HG03432 (cell line): Measurements from ENCODE around the gene CAST.

Experiments used
- ATAC-seq: cut with Tn5 transposase; IDR thresholded peaks from one replicate; pipeline ENCODE4 v1.9.1; 2021; ENCODE audit warnings: mild to moderate bottlenecking, moderate library complexity; ENCODE audit not compliant: unreplicated experiment

Gene CAST

GRCh38 chr5:96642281-96642640 lies 19.9 kb upstream of the CAST start:
- ATAC-seq, result no peak

- no peak for ATAC-seq
These were observed 17.1 kb upstream of the CAST start for GRCh38 chr5:96645091-96645490.

GRCh38 chr5:96648023-96648422 lies 14.2 kb upstream of the CAST start:
- peak; percentile 83 for ATAC-seq

- ATAC-seq, result no peak
These were observed 13.6 kb upstream of the CAST start for GRCh38 chr5:96648593-96648992.

- no peak for ATAC-seq
These were observed 12.9 kb upstream of the CAST start for GRCh38 chr5:96649251-96649662.

- ATAC-seq, result no peak
These were observed 12.3 kb upstream of the CAST start for GRCh38 chr5:96649681-96650540.

GRCh38 chr5:96651047-96651446 lies 11.1 kb upstream of the CAST start:
- no peak for ATAC-seq

- ATAC-seq, result no peak
These were observed 10.0 kb upstream of the CAST start for GRCh38 chr5:96651948-96652753.

- ATAC-seq, result no peak
These were observed 9.3 kb upstream of the CAST start for GRCh38 chr5:96652769-96653454.

- ATAC-seq, result no peak
These were observed 8.0 kb upstream of the CAST start for GRCh38 chr5:96654209-96654608.

GRCh38 chr5:96655085-96655484 lies 7.1 kb upstream of the CAST start:
- ATAC-seq, result no peak

GRCh38 chr5:96655506-96655905 lies 6.7 kb upstream of the CAST start:
- no peak for ATAC-seq

GRCh38 chr5:96657068-96657467 lies 5.1 kb upstream of the CAST start:
- ATAC-seq, result peak; percentile 65

- no peak for ATAC-seq
These were observed 3.9 kb upstream of the CAST start for GRCh38 chr5:96658272-96658671.

GRCh38 chr5:96659170-96659569 lies 3.0 kb upstream of the CAST start:
- ATAC-seq, result no peak

GRCh38 chr5:96660971-96661854 lies 963 bp upstream of the CAST start:
- ATAC-seq, result peak; percentile 10

GRCh38 chr5:96662725-96663518 lies 746 bp downstream of the CAST start:
- ATAC-seq, result peak; percentile 84

- ATAC-seq, result no peak
These were observed 1.4 kb downstream of the CAST start for GRCh38 chr5:96663608-96664007.

GRCh38 chr5:96664669-96665068 lies 2.5 kb downstream of the CAST start:
- no peak for ATAC-seq

GRCh38 chr5:96668725-96669124 lies 6.5 kb downstream of the CAST start:
- no peak for ATAC-seq
